Mesenchymal stem cell (in vitro differentiated cells and primary cell): ENCODE data around the gene KDSR.

Experiments
- DNase-seq: peaks from one replicate; pipeline ENCODE4 v3.0.0-alpha.2; 2013
- H2AFZ ChIP-seq: one replicate; pipeline ENCODE4 v1.6.1; 2013; ENCODE audit warnings: low read depth, mild to moderate bottlenecking, control low read depth, inconsistent platforms, low read length, moderate library complexity
- H2AK5ac ChIP-seq: 2 replicates; pipeline ENCODE4 v1.6.1; 2013; ENCODE audit warnings: low read length, moderate library complexity, mild to moderate bottlenecking, inconsistent platforms; ENCODE audit not compliant: severe bottlenecking
- H2BK120ac ChIP-seq: one replicate; pipeline ENCODE4 v1.6.1; 2013; ENCODE audit warnings: low read depth, mild to moderate bottlenecking, inconsistent platforms, low read length, moderate library complexity
- H2BK12ac ChIP-seq, 2 experiments: one replicate each; pipeline ENCODE4 v1.6.1; 2013; ENCODE audit warnings: inconsistent platforms in 2 of 2, low read length in 2 of 2, mild to moderate bottlenecking in 2 of 2, moderate library complexity in 2 of 2, control low read depth in 1 of 2
- H2BK15ac ChIP-seq: one replicate; pipeline ENCODE4 v1.6.1; 2013; ENCODE audit warnings: mild to moderate bottlenecking, low read depth, inconsistent platforms; ENCODE audit not compliant: poor library complexity, severe bottlenecking
- H2BK5ac ChIP-seq: 2 replicates; pipeline ENCODE4 v1.6.1; 2013; ENCODE audit warnings: low read depth, mild to moderate bottlenecking, low read length, control low read depth, inconsistent platforms; ENCODE audit not compliant: poor library complexity, severe bottlenecking
- H3K14ac ChIP-seq, 2 experiments: one replicate each; pipeline ENCODE4 v1.6.1; 2013; ENCODE audit warnings: inconsistent platforms in 2 of 2, low read length in 2 of 2, control low read depth in 1 of 2, mild to moderate bottlenecking in 1 of 2, moderate library complexity in 1 of 2
- H3K18ac ChIP-seq, 2 experiments: one replicate each; pipeline ENCODE4 v1.6.1; 2013; ENCODE audit warnings: inconsistent platforms in 2 of 2, low read length in 2 of 2, control low read depth in 1 of 2, low read depth in 1 of 2, mild to moderate bottlenecking in 1 of 2
- H3K23ac ChIP-seq, 2 experiments: one replicate each; pipeline ENCODE4 v1.6.1; 2013; ENCODE audit warnings: inconsistent platforms in 2 of 2, low read length in 2 of 2, mild to moderate bottlenecking in 2 of 2, moderate library complexity in 2 of 2, control low read depth in 1 of 2
- H3K27ac ChIP-seq: 2 replicates; pipeline ENCODE4 v1.5.1; 2013; ENCODE audit warnings: mild to moderate bottlenecking, moderate library complexity, low read length, control low read depth, inconsistent platforms; ENCODE audit not compliant: poor library complexity, severe bottlenecking
- H3K27me3 ChIP-seq, 2 experiments: 2 replicates each; pipeline versions ENCODE4 v1.6.1 to v1.7.0; 2013; ENCODE audit warnings: low read length in 2 of 2, mild to moderate bottlenecking in 2 of 2, moderate library complexity in 2 of 2, control low read depth in 1 of 2, inconsistent platforms in 1 of 2; ENCODE audit not compliant: control insufficient read depth in 1 of 2, insufficient read depth in 1 of 2
- H3K36me3 ChIP-seq, 2 experiments: 2 replicates each; pipeline versions ENCODE4 v1.6.1 to v1.7.0; 2013; ENCODE audit warnings: low read length in 2 of 2, control low read depth in 1 of 2, inconsistent platforms in 1 of 2, low read depth in 1 of 2, mild to moderate bottlenecking in 1 of 2; ENCODE audit not compliant: insufficient read depth in 2 of 2, control insufficient read depth in 1 of 2
- H3K4ac ChIP-seq, 2 experiments: one replicate each; pipeline ENCODE4 v1.6.1; 2013; ENCODE audit warnings: inconsistent platforms in 2 of 2, low read length in 2 of 2, mild to moderate bottlenecking in 2 of 2, moderate library complexity in 2 of 2, control low read depth in 1 of 2, low read depth in 1 of 2
- H3K4me1 ChIP-seq: 2 replicates; pipeline ENCODE4 v1.6.1; 2013; ENCODE audit warnings: low read depth, low read length, control low read depth; ENCODE audit not compliant: control insufficient read depth, insufficient read depth
- H3K4me2 ChIP-seq: 2 replicates; pipeline ENCODE4 v1.6.1; 2013; ENCODE audit warnings: low read length, mild to moderate bottlenecking, inconsistent platforms; ENCODE audit not compliant: poor library complexity, severe bottlenecking
- H3K4me3 ChIP-seq, 2 experiments: 2 replicates each; pipeline versions ENCODE4 v1.5.1 to v1.7.0; 2013; ENCODE audit warnings: low read length in 2 of 2, mild to moderate bottlenecking in 2 of 2, control low read depth in 1 of 2, low read depth in 1 of 2; ENCODE audit not compliant: insufficient read depth in 1 of 2
- H3K79me1 ChIP-seq: replicated peaks from 2 replicates; pipeline ENCODE4 v1.6.1; 2013; ENCODE audit warnings: mild to moderate bottlenecking, control low read depth, low read length, inconsistent platforms; ENCODE audit not compliant: poor library complexity, severe bottlenecking
- H3K9ac ChIP-seq: 2 replicates; pipeline ENCODE4 v1.7.0; 2013; ENCODE audit warnings: mild to moderate bottlenecking, low read length, moderate library complexity
- H3K9me3 ChIP-seq: 2 replicates; pipeline ENCODE4 v1.7.0; 2013; ENCODE audit warnings: mild to moderate bottlenecking, low read length; ENCODE audit not compliant: control insufficient read depth
- H4K8ac ChIP-seq: one replicate; pipeline ENCODE4 v1.6.1; 2013; ENCODE audit warnings: inconsistent platforms, mild to moderate bottlenecking, low read length, moderate library complexity
- H4K91ac ChIP-seq: one replicate; pipeline ENCODE4 v1.6.1; 2013; ENCODE audit warnings: mild to moderate bottlenecking, low read length, inconsistent platforms
- WGBS: methylation state at CpG from one replicate; pipeline ENCODE4 v1.1.7; 2013; ENCODE audit warnings: mixed read lengths; 5-methylcytosine and 5-hydroxymethylcytosine counted together

The KDSR gene

DNA sequence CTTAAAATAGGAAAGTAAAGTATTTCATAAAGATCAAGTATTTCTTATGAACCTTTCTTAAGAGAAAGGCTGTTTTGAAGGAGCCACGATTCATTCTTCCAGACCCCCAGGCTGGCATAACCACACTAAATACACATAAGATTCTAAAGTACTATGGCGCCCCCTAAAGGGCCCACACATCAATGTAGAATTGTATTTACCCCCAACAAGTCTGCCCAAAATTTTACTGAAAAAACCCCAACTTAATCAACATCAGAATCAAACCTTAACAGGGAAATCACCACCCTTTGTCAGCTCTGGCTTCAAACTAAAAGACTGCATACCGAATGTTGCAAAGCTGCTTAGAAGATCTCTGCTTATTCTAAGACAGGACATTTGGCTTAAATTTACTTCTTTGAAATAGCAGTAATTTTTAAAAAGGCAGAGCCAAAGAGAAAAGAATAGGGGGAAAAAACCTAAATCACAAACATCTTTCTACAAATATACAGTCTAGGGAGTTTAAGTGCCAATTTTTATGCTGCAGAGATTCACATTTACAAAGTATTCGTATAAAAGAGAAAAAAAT lies 27.0 kb downstream of the KDSR start:
- Histone ChIP-seq H3K4me1 (peaks cover 3% of the 10 kb centered on the region), H2AK5ac (no peak overlapping the region), H2BK120ac (no peak overlapping the region), H3K79me1 (peaks cover 12% of the 10 kb centered on the region), H4K91ac (no peak overlapping the region), H4K8ac (no peak overlapping the region), H3K36me3 (peaks cover 28 to 85% of the 10 kb centered on the region in 2 experiments), H3K23ac (no peak overlapping the region), H3K18ac (no peak overlapping the region), H3K27ac (no peak overlapping the region), H3K9me3 (no peaks in the 10 kb centered on the region), H3K4ac (no peak overlapping the region), H3K27me3 (no peaks in the 10 kb centered on the region), H2BK5ac (no peak overlapping the region), H3K4me2 (no peak overlapping the region), H2AFZ (no peak overlapping the region), H2BK12ac (no peak overlapping the region), H2BK15ac (no peak overlapping the region), H3K9ac (peak overlapping the region; percentile 54), H3K4me3 (no peak overlapping the region), H3K14ac (no peak overlapping the region)
- 29% methylated on average over 2 of the region's 4 CpGs for WGBS
- DNase-seq: peak; percentile 49

GRCh38 chr18:63336366-63337099 lies 30.5 kb downstream of the KDSR start:
- H3K4ac ChIP-seq: no peak overlapping the region
- no peak overlapping the region for H2AK5ac ChIP-seq
- no peak overlapping the region for H2BK5ac ChIP-seq
- no peak overlapping the region for H2BK120ac ChIP-seq
- peaks cover 30 to 83% of the 10 kb centered on the region in 2 experiments for H3K36me3 ChIP-seq
- WGBS: 36% methylated on average over 3 of the region's 8 CpGs
- H3K27ac ChIP-seq: peak overlapping the region; percentile 89
- no peak overlapping the region for H2BK12ac ChIP-seq
- no peak overlapping the region for H3K4me2 ChIP-seq
- DNase-seq: peak; percentile 90
- peak overlapping the region; percentile 76 for H3K9ac ChIP-seq
- H2BK15ac ChIP-seq: no peak overlapping the region
- no peak overlapping the region for H2AFZ ChIP-seq
- no peak overlapping the region for H3K23ac ChIP-seq
- H3K79me1 ChIP-seq: peaks cover 13% of the 10 kb centered on the region
- no peak overlapping the region for H3K14ac ChIP-seq
- peak overlapping the region in 1 of 2 experiments; percentile 38 for H3K18ac ChIP-seq
- H3K9me3 ChIP-seq: no peaks in the 10 kb centered on the region
- H4K8ac ChIP-seq: no peak overlapping the region
- peak overlapping the region in 1 of 2 experiments; percentile 55 for H3K4me3 ChIP-seq
- H3K27me3 ChIP-seq: no peaks in the 10 kb centered on the region
- H4K91ac ChIP-seq: no peak overlapping the region
- H3K4me1 ChIP-seq: peaks cover 3% of the 10 kb centered on the region

DNA sequence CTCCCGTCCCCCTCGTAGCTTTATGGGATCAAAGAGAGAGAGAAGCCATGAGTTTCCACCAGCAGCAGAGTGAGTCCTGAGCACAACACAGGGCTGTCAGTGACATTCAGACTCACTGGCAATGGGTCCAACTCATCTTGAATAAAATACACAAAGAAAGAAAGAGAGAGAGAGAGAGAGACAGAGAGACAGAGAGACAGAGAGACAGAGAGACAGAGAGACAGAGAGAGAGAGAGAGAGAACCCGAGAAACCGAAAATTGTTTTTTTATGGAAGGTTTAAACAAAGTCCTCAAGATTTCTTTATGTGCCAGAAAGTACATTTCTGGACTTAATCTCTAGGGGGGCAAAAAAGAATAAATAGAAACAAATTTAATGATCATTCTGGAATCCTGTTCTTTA lies 35.9 kb downstream of the KDSR start:
- Histone ChIP-seq H3K9ac (no peak overlapping the region), H3K79me1 (peaks cover 10% of the 10 kb centered on the region), H2BK120ac (no peak overlapping the region), H3K4me2 (no peak overlapping the region), H3K23ac (no peak overlapping the region), H3K4ac (no peak overlapping the region), H4K8ac (no peak overlapping the region), H3K4me1 (peaks cover 3% of the 10 kb centered on the region), H3K27ac (no peak overlapping the region), H4K91ac (no peak overlapping the region), H2AK5ac (no peak overlapping the region), H3K4me3 (no peak overlapping the region), H3K27me3 (no peaks in the 10 kb centered on the region), H3K9me3 (no peaks in the 10 kb centered on the region), H3K18ac (no peak overlapping the region), H3K14ac (no peak overlapping the region), H2BK12ac (no peak overlapping the region), H3K36me3 (peaks cover 24 to 69% of the 10 kb centered on the region in 2 experiments), H2BK5ac (no peak overlapping the region), H2AFZ (no peak overlapping the region), H2BK15ac (no peak overlapping the region)
- no peak for DNase-seq
- 97% methylated on average over 4 of the region's 4 CpGs for WGBS

GRCh38 chr18:63329431-63330145 lies 37.4 kb downstream of the KDSR start:
- no peak for DNase-seq
- no peak overlapping the region for H4K91ac ChIP-seq
- H3K79me1 ChIP-seq: peaks cover 5% of the 10 kb centered on the region
- 100% methylated on average over 5 of the region's 7 CpGs for WGBS
- no peak overlapping the region for H3K18ac ChIP-seq
- H3K9me3 ChIP-seq: no peaks in the 10 kb centered on the region
- no peak overlapping the region for H2BK15ac ChIP-seq
- H2AK5ac ChIP-seq: no peak overlapping the region
- H3K23ac ChIP-seq: no peak overlapping the region
- peaks cover 21 to 56% of the 10 kb centered on the region in 2 experiments for H3K36me3 ChIP-seq
- H2AFZ ChIP-seq: no peak overlapping the region
- no peak overlapping the region for H4K8ac ChIP-seq
- no peak overlapping the region for H2BK12ac ChIP-seq
- H3K27me3 ChIP-seq: no peaks in the 10 kb centered on the region
- no peak overlapping the region for H2BK120ac ChIP-seq
- H3K4ac ChIP-seq: no peak overlapping the region
- H3K9ac ChIP-seq: peak overlapping the region; percentile 9
- peaks cover 2% of the 10 kb centered on the region for H3K4me1 ChIP-seq
- H3K4me2 ChIP-seq: no peak overlapping the region
- H3K27ac ChIP-seq: no peak overlapping the region
- no peak overlapping the region for H3K14ac ChIP-seq
- no peak overlapping the region for H2BK5ac ChIP-seq
- H3K4me3 ChIP-seq: no peak overlapping the region
